ENCODE data around the gene RTF2. TPM values are rescaled to one million over a fixed set of nuclear protein-coding genes. Genes with fewer than 3 reads are reported as not detected.

Gene RTF2
- total and polyA plus RNA-seq, 10 donors = 50.3 to 89.3 (median 76.3) TPM

DNA sequence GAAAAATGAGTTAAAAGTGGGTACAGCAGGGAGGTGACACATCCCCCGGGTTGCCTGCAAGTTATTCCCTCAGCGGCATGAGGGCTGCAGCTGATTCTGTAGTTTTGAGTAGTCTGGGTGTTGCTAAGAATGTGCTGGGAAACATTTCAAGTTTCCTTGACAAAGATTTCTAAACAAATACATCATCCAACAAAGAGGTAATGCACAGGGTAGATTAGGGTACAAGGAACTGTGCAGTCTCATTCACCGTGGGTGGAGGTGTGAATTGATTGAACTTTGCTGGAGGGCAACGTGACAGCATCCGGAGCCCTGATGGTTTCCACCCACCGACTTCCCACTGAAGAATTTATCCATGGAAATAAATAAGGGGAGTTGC is 34.6 kb upstream of the RTF2 start:
- TF ChIP-seq POLR2A (IDR thresholded peaks at IDR 0.05) (no peak), POLR2AphosphoS5 (IDR thresholded peaks at IDR 0.05) (no peak), CTCF (IDR thresholded peaks at IDR 0.05 in 8 of 11, conservative IDR thresholded peaks at IDR 0.05 in 3 of 11) (no peak)
- WGBS, 5 donors = 48 to 75% (median 71%) methylated on average over 6 of the region's 6 CpGs
- H3K4me3 ChIP-seq = no peak overlapping the region
- H3K4me1 ChIP-seq = peaks cover 10 to 61% (median 27%) of the 10 kb centered on the region in 6 donors
- H3K36me3 ChIP-seq = peaks cover 0 to 14% (median 0%) of the 10 kb centered on the region in 6 donors
- H3K27me3 ChIP-seq (replicated peaks in 1 of 7) = no peaks in the 10 kb centered on the region
- H3K9me3 ChIP-seq = no peaks in the 10 kb centered on the region
- intact Hi-C loops (cut with DNase I; ENCODE audit: low total_unique reads) = no loop called here
- DNase-seq = no peak
- H3K27ac ChIP-seq = peak overlapping the region in 2 of 8 donors; percentile 42 to 55

DNA sequence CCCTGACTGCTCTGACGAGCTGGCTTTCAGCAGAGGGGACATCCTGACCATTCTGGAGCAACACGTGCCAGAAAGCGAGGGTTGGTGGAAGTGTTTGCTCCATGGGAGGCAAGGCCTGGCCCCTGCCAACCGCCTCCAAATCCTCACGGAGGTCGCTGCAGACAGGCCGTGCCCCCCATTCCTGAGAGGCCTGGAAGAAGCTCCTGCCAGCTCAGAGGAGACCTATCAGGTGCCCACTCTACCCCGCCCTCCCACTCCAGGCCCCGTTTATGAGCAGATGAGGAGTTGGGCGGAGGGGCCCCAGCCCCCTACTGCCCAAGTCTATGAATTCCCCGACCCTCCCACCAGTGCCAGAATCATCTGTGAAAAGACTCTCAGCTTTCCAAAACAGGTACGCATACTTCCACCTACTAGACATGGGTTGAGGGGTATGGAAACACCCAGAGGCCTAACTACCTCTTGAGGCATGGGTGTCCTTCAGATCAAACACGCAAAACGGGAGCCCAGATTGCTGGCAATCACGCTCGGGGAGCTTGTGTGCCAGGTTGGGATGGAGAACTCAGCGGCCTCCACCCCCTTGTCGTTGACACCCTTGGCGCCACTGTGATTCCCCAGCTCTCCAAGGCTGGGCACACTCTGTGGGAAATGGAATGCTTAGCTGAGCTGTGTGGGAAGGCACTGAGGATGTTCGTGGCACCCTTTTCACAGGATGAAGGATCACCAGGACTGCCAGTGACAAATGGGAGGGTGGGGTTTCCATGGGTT is 31.0 kb upstream of the RTF2 start:
- TF ChIP-seq CTCF (IDR thresholded peaks at IDR 0.05 in 8 of 11, conservative IDR thresholded peaks at IDR 0.05 in 3 of 11) (no peak), POLR2A (IDR thresholded peaks at IDR 0.05) (no peak), POLR2AphosphoS5 (IDR thresholded peaks at IDR 0.05) (no peak)
- Histone ChIP-seq H3K27me3 (replicated peaks in 1 of 7) (no peaks in the 10 kb centered on the region), H3K4me1 (peaks cover 14 to 65% (median 39%) of the 10 kb centered on the region in 6 donors), H3K27ac (no peak overlapping the region), H3K4me3 (no peak overlapping the region), H3K36me3 (peaks cover 0 to 14% (median 0%) of the 10 kb centered on the region in 6 donors), H3K9me3 (no peaks in the 10 kb centered on the region)
- WGBS, 5 donors = 87 to 94% (median 91%) methylated on average over 19 to 20 of the region's 20 CpGs
- no peak for DNase-seq
- intact Hi-C loops (cut with DNase I; ENCODE audit: low total_unique reads) = no loop called here

DNA sequence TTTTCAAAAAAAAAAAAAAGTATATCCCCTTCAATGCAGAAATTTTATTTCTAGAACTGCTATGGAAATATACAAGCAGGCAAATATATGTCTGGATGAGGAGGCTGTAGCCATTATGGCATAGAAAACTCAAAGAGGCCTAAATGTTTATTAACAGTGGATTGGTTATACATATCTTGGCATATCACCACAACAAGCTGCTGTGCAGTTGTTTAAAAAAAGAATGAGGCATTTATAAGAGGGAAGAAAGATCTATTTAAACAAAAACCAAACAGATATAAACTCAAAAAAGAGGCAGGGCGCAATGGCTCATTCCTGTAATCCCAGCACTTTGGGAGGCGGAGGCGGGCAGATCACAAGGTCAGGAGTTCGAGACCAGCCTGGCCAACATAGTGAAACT is 30.1 kb upstream of the RTF2 start:
- Histone ChIP-seq H3K9me3 (no peaks in the 10 kb centered on the region), H3K27ac (peak overlapping the region in 1 of 8 donors; percentile 2), H3K4me1 (peaks cover 15 to 70% (median 39%) of the 10 kb centered on the region in 6 donors), H3K4me3 (no peak overlapping the region), H3K36me3 (peaks cover 0 to 14% (median 0%) of the 10 kb centered on the region in 6 donors), H3K27me3 (replicated peaks in 1 of 7) (no peaks in the 10 kb centered on the region)
- 91 to 95% (median 94%) methylated on average over 4 of the region's 4 CpGs for WGBS, 5 donors
- TF ChIP-seq POLR2A (IDR thresholded peaks at IDR 0.05) (no peak), POLR2AphosphoS5 (IDR thresholded peaks at IDR 0.05) (no peak), CTCF (IDR thresholded peaks at IDR 0.05 in 8 of 11, conservative IDR thresholded peaks at IDR 0.05 in 3 of 11) (no peak)
- DNase-seq = no peak
- intact Hi-C loops (cut with DNase I; ENCODE audit: low total_unique reads) = no loop called here

- no peaks in the 10 kb centered on the region for H3K27me3 ChIP-seq (replicated peaks in 1 of 7)
- no peak overlapping the region for H3K4me3 ChIP-seq
- WGBS, 5 donors = 28 to 49% (median 34%) methylated on average over 5 of the region's 5 CpGs
- no peak for DNase-seq
- H3K27ac ChIP-seq = peak overlapping the region in 6 of 8 donors; percentile 24 to 68 (median 56)
- no peaks in the 10 kb centered on the region for H3K9me3 ChIP-seq
- H3K36me3 ChIP-seq = peaks cover 0 to 14% (median 0%) of the 10 kb centered on the region in 6 donors
- TF ChIP-seq POLR2A (IDR thresholded peaks at IDR 0.05) (no peak), POLR2AphosphoS5 (IDR thresholded peaks at IDR 0.05) (peak in 1 of 3 donors; percentile 14), CTCF (IDR thresholded peaks at IDR 0.05 in 8 of 11, conservative IDR thresholded peaks at IDR 0.05 in 3 of 11) (no peak)
- peaks cover 15 to 66% (median 40%) of the 10 kb centered on the region in 6 donors for H3K4me1 ChIP-seq
- intact Hi-C loops (cut with DNase I; ENCODE audit: low total_unique reads) = no loop called here
Observed at GRCh38 chr20:56439771-56440291, 28.6 kb upstream of the RTF2 start.

Measured in spleen (tissue), 11 donors.